Small intestine (tissue), 7 donors: ENCODE results near the gene MRRF. TPM values are rescaled to one million over a fixed set of nuclear protein-coding genes. Genes with fewer than 3 reads are reported as not detected.

Experiments used
- DNase-seq, 2 donors: peaks; one replicate each; pipeline versions ENCODE4 v3.0.0 to v3.0.0-alpha.2; 2013
- FAIRE-seq: peaks from 2 replicates; lab custom pipeline; 2012; peaks lifted over from hg19 to GRCh38; lab: Jason Lieb, UNC
- H3K27ac ChIP-seq, 3 donors: one replicate each; pipeline ENCODE4 v1.5.1; 2013; ENCODE audit warnings: low read length in 2 of 3, mild to moderate bottlenecking in 2 of 3, control low read depth in 1 of 3, inconsistent platforms in 1 of 3, low read depth in 1 of 3, moderate library complexity in 1 of 3
- H3K27me3 ChIP-seq, 3 donors: one replicate each; pipeline ENCODE4 v1.6.1; 2013; ENCODE audit warnings: low read length in 3 of 3, inconsistent platforms in 1 of 3; ENCODE audit not compliant: control insufficient read depth in 3 of 3, insufficient read depth in 3 of 3
- H3K36me3 ChIP-seq, 3 donors: one replicate each; pipeline ENCODE4 v1.6.1; 2013; ENCODE audit warnings: low read length in 3 of 3, inconsistent platforms in 1 of 3, low read depth in 1 of 3, mild to moderate bottlenecking in 1 of 3, moderate library complexity in 1 of 3; ENCODE audit not compliant: control insufficient read depth in 3 of 3, insufficient read depth in 2 of 3
- H3K4me1 ChIP-seq, 3 donors: one replicate each; pipeline ENCODE4 v1.6.1; 2013; ENCODE audit warnings: low read length in 2 of 3, inconsistent platforms in 1 of 3, low read depth in 1 of 3, mild to moderate bottlenecking in 1 of 3, moderate library complexity in 1 of 3; ENCODE audit not compliant: control insufficient read depth in 3 of 3, insufficient read depth in 2 of 3
- H3K4me3 ChIP-seq, 3 donors: one replicate each; pipeline ENCODE4 v1.5.1; 2013; ENCODE audit warnings: low read length in 3 of 3, control low read depth in 1 of 3, inconsistent platforms in 1 of 3, low read depth in 1 of 3, mild to moderate bottlenecking in 1 of 3, moderate library complexity in 1 of 3
- H3K9me3 ChIP-seq, 2 donors: one replicate each; pipeline ENCODE4 v1.6.1; 2013; ENCODE audit warnings: low read depth in 1 of 2, low read length in 1 of 2; ENCODE audit not compliant: control insufficient read depth in 2 of 2, insufficient read depth in 1 of 2
- WGBS, 3 donors: extraction: QIAGEN DNeasy Blood & Tissue Kit; methylation state at CpG; one replicate each; pipeline ENCODE4 v1.1.7; 2013; 5-methylcytosine and 5-hydroxymethylcytosine counted together
- polyA plus RNA-seq, 4 donors: library from polyadenylated mRNA; stranded (reverse) in 3 of 4; unstranded in 1 of 4; fragments of 200-250 nt in 3 of 4; fragments of 120-200 nt in 1 of 4; gene quantifications; one replicate each; pipeline versions ENCODE4 v1.2.1 to v1.2.3, GENCODE V29; 2013
- donor health status: healthy with polysubstance abuse.
- donor health status: control.
- donor health status: control.
- donor health status: Bipolar disorder and iron deficiency.
- donor health status: healthy.

The MRRF gene
- polyA plus RNA-seq, 4 donors = 46.2 to 72.7 (median 58.6) TPM

DNA sequence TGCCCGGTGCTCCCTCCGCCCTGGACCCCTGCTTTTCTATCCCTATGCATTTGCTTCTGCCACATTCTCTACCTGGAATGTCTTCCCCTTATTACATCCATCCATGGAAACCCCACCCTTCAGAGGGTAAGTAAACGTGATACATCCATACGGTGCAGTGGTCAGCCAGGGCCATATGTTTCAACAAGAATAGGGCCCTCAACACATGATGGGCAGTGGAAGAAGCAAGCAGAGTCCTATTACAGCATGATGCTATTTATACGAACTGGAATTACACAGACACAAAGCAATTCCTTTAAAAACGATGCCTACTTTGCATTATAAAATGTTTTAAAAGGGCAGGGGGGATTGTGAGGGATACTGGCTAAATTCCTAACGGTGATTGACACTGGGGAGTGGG, 68.0 kb downstream of the MRRF start:
- H3K27me3 ChIP-seq = peaks cover 0 to 19% (median 0%) of the 10 kb centered on the region in 3 donors
- H3K36me3 ChIP-seq = peaks cover 0 to 12% (median 0%) of the 10 kb centered on the region in 3 donors
- H3K4me3 ChIP-seq = no peak overlapping the region
- no peak overlapping the region for H3K27ac ChIP-seq
- 56 to 69% (median 68%) methylated on average over 7 of the region's 7 CpGs for WGBS, 3 donors
- no peaks in the 10 kb centered on the region for H3K4me1 ChIP-seq
- FAIRE-seq (no peak), DNase-seq (no peak)
- H3K9me3 ChIP-seq = no peaks in the 10 kb centered on the region

DNA sequence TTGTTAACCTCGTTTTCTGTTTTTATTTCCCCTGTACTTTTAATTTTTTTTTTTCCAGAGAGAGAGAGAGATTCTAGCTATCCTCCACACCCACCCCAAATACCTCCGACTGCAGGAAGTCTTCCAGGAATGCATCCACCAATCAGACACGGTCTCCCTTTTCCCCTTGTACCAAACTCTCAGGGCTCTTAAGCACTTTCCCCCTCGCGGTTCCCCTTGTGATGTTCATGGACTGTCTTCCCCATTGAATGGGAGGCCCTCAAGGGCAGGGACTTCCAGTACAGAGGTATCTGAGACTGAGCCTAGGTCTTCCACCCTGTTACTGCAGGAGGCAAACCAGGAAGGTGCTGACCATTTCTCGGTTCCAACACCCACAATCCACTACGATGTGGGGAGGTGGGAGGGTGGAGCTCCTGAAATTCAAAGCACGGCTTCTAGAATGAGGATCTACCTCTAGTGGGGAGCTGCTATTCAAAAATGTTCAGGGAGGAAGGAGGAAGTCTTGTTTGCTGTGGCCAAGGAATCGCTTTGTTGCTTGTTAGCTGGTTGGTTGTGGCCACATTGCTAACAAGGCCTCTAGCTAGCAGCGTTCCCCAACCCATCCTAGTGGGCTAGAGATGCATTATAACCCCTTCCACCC, 68.6 kb downstream of the MRRF start:
- DNase-seq = no peak
- Histone ChIP-seq H3K4me3 (no peak overlapping the region), H3K4me1 (no peaks in the 10 kb centered on the region), H3K9me3 (no peaks in the 10 kb centered on the region), H3K27ac (no peak overlapping the region), H3K36me3 (peaks cover 0 to 12% (median 0%) of the 10 kb centered on the region in 3 donors), H3K27me3 (peaks cover 0 to 26% (median 0%) of the 10 kb centered on the region in 3 donors)
- FAIRE-seq = no peak
- 73 to 75% (median 74%) methylated on average over 10 of the region's 10 CpGs for WGBS, 3 donors

DNA sequence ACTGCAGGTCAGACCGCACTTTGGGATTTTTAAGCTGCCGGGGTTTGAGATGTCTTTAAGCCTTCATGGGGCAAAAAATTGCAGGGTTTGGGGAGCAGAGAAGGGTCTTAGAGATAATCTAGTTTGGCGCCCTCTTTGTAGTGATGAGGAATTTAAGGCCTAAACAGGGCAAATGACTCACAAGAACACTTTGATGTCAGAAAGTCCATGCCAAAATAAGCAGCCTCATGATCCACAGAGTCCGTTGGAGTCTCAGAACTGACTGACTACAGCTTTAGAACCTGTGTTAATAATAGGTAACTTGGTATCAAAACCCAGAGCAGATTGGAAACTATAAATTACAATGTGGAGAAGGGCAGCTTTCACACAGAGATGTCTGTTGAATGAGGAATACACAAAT, 70.2 kb downstream of the MRRF start:
- H3K27ac ChIP-seq = no peak overlapping the region
- no peak for DNase-seq
- 76 to 83% (median 76%) methylated on average over 4 of the region's 4 CpGs for WGBS, 3 donors
- no peak overlapping the region for H3K4me3 ChIP-seq
- no peak for FAIRE-seq
- no peaks in the 10 kb centered on the region for H3K9me3 ChIP-seq
- peaks cover 0 to 6% (median 0%) of the 10 kb centered on the region in 3 donors for H3K36me3 ChIP-seq
- peaks cover 0 to 40% (median 0%) of the 10 kb centered on the region in 3 donors for H3K27me3 ChIP-seq
- H3K4me1 ChIP-seq = no peaks in the 10 kb centered on the region

DNA sequence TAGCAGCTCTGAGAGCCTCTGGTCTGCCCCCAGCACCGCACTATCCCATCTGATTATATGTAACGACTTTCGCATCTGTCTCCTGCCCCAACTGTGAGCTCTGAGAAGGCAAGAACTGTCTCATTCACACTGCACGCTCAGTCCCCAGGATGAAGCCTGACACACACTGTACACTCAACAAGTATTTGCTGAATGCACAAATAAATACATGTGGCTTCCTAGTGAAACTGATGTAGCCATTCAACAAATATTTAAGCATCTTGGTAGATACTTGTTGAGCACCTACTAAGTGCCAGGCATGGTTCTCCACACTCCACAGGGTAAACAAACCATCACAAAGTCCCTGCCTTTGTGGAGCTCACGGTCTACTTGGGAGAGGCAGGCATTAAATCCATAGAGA, 71.5 kb downstream of the MRRF start:
- Histone ChIP-seq H3K4me1 (no peaks in the 10 kb centered on the region), H3K27ac (no peak overlapping the region), H3K4me3 (no peak overlapping the region), H3K27me3 (peaks cover 0 to 40% (median 0%) of the 10 kb centered on the region in 3 donors), H3K9me3 (no peaks in the 10 kb centered on the region), H3K36me3 (peaks cover 0 to 2% (median 0%) of the 10 kb centered on the region in 3 donors)
- 83 to 91% (median 85%) methylated on average over 5 of the region's 5 CpGs for WGBS, 3 donors
- FAIRE-seq = no peak
- no peak for DNase-seq

DNA sequence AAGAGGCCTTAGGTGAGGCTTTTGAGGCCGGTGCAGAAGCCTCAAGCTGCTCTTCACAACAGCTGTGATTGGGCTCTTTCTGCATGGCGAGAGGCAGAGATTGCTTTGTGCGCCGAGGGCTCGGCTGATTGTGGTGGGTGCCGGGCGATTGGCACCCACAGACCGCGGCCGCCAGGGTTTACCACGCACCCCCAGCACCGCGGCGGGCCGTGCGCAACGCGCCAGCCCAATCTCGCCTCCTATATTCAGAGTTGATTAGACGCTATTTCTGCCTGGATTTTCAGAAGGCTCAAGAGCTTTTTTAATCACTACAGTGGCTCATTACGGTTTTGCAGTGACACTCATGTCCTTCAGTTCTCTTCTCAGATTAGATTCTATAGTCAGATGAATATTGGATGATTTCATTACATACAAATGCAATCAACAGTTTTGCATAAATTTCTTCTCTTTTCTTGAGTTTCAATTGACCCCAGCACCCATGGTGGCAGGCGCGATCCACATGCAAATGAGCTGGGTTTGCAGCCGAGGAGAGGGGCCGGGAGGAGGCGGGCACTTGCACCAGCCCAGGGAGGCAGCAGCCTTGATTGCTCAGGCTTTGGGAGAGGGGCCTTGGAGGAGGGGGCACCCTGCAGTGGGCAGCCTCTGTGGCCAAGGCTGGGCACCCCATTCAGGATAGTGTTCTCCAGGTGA, 72.3 kb downstream of the MRRF start:
- no peak for DNase-seq
- Histone ChIP-seq H3K27me3 (peaks cover 0 to 40% (median 0%) of the 10 kb centered on the region in 3 donors), H3K36me3 (no peaks in the 10 kb centered on the region), H3K4me3 (no peak overlapping the region), H3K4me1 (no peaks in the 10 kb centered on the region), H3K9me3 (no peaks in the 10 kb centered on the region), H3K27ac (no peak overlapping the region)
- FAIRE-seq = no peak
- 33 to 55% (median 46%) methylated on average over 26 of the region's 26 CpGs for WGBS, 3 donors

DNA sequence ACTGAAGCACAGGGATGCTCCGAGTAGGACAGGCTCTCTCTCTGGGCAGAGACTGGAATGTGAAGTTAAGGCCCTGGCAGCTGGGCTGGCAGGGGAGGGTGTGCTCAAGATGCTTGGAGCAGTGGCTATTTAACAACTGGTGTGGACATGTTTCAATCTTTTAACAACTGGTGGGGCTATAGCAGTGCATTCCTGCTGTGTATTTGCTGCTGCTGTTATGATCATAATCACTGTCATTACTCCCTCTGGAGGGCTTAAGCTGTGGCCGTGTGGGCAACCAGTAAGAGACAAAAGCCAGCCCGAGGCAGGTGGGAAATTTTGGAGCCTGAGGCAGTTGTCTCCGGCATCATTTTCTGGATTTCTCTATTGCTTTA, 72.9 kb downstream of the MRRF start:
- DNase-seq = no peak
- H3K27ac ChIP-seq = no peak overlapping the region
- no peaks in the 10 kb centered on the region for H3K36me3 ChIP-seq
- WGBS, 3 donors = 48 to 64% (median 56%) methylated on average over 4 of the region's 4 CpGs
- H3K4me3 ChIP-seq = no peak overlapping the region
- no peaks in the 10 kb centered on the region for H3K4me1 ChIP-seq
- no peaks in the 10 kb centered on the region for H3K9me3 ChIP-seq
- peaks cover 0 to 40% (median 0%) of the 10 kb centered on the region in 3 donors for H3K27me3 ChIP-seq
- FAIRE-seq = no peak

DNA sequence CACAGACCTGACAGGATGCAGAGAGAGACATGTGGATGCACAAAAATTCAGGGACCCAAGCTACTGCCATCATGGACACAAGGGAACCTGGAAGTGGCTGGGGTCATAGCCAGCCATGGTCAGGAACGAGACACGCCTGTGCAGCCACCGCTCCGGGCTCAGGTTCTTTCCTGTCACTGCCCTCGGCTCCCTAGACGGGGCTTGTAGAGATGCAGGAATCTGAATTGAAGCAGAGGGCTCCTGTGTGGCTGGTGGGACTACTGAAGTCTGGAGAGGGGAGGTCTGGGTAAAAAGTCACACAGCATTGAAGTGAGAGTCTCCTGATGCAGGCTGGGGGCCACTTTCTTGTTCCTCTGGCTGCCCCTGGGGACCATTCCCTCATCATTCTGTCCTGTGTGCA, 73.9 kb downstream of the MRRF start:
- Histone ChIP-seq H3K9me3 (no peaks in the 10 kb centered on the region), H3K27me3 (peaks cover 0 to 40% (median 0%) of the 10 kb centered on the region in 3 donors), H3K4me3 (no peak overlapping the region), H3K4me1 (no peaks in the 10 kb centered on the region), H3K27ac (no peak overlapping the region), H3K36me3 (no peaks in the 10 kb centered on the region)
- 72 to 77% (median 74%) methylated on average over 6 of the region's 6 CpGs for WGBS, 3 donors
- FAIRE-seq (no peak), DNase-seq (no peak)

DNA sequence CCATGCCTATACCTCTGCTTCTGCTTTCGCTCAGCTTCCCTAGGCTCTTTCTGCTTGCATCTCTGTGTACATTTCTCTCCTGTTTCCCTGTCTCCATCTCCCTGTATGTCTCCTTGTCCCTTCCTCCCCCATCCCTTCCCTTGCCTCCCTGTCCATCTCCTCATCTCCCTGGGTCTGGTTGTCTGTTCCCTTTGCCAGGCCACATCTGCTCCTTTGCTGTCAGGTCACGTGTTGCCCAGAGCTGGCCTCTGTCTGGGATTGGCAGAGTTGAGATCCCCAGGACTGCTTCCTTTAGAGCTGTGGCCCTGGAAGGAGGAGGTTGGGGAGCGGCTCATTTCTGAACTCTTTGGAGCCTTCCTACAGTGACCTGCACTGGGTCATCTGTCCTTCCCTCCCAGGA, 74.3 kb downstream of the MRRF start:
- H3K9me3 ChIP-seq = no peaks in the 10 kb centered on the region
- H3K36me3 ChIP-seq = no peaks in the 10 kb centered on the region
- H3K4me1 ChIP-seq = no peaks in the 10 kb centered on the region
- H3K4me3 ChIP-seq = no peak overlapping the region
- H3K27me3 ChIP-seq = peaks cover 0 to 40% (median 0%) of the 10 kb centered on the region in 3 donors
- H3K27ac ChIP-seq = no peak overlapping the region
- 54 to 68% (median 63%) methylated on average over 3 of the region's 3 CpGs for WGBS, 3 donors
- FAIRE-seq (no peak), DNase-seq (no peak)
